GM23248 (cell line): ENCODE data around the gene ADCY5. TPM values are rescaled to one million over a fixed set of nuclear protein-coding genes. Genes with fewer than 3 reads are reported as not detected.

Experiments used
- DNase-seq: peaks from one replicate; pipeline ENCODE4 v3.0.0-alpha.2; 2015
- H2AFZ ChIP-seq: fragments of 200-600 bp; sonication (generic); 2 replicates; pipeline ENCODE4 v1.6.1; 2016; ENCODE audit warnings: antibody characterized with exemption
- H3F3A ChIP-seq: fragments of 200-600 bp; sonication (generic); 2 replicates; pipeline ENCODE4 v1.6.1; 2016; ENCODE audit warnings: mild to moderate bottlenecking, antibody characterized with exemption, mixed run types; ENCODE audit not compliant: insufficient read depth
- H3K27ac ChIP-seq: fragments of 200-600 bp; sonication (generic); 2 replicates; pipeline ENCODE4 v1.5.1; 2016; ENCODE audit warnings: mild to moderate bottlenecking
- H3K27me3 ChIP-seq: fragments of 200-600 bp; sonication (generic); replicated peaks from 2 replicates; pipeline ENCODE4 v1.6.1; 2016; ENCODE audit warnings: mild to moderate bottlenecking; ENCODE audit not compliant: insufficient read depth
- H3K36me3 ChIP-seq: fragments of 200-600 bp; sonication (generic); 2 replicates; pipeline ENCODE4 v1.6.1; 2016; ENCODE audit warnings: low read depth, mild to moderate bottlenecking
- H3K4me1 ChIP-seq: fragments of 200-600 bp; sonication (generic); 2 replicates; pipeline ENCODE4 v1.6.1; 2016; ENCODE audit warnings: mild to moderate bottlenecking; ENCODE audit not compliant: insufficient read depth
- H3K4me2 ChIP-seq: fragments of 200-600 bp; sonication (generic); one replicate; pipeline ENCODE4 v1.6.1; 2016; ENCODE audit warnings: mild to moderate bottlenecking; ENCODE audit not compliant: unreplicated experiment
- H3K4me3 ChIP-seq: fragments of 200-600 bp; sonication (generic); 2 replicates; pipeline ENCODE4 v1.5.1; 2016; ENCODE audit warnings: mild to moderate bottlenecking
- H3K79me2 ChIP-seq: fragments of 200-600 bp; sonication (generic); 2 replicates; pipeline ENCODE4 v1.6.1; 2016; ENCODE audit warnings: mild to moderate bottlenecking; ENCODE audit not compliant: insufficient read depth
- H3K9ac ChIP-seq: fragments of 200-600 bp; sonication (generic); 2 replicates; pipeline ENCODE4 v1.6.1; 2016; ENCODE audit warnings: mild to moderate bottlenecking
- H3K9me2 ChIP-seq: fragments of 200-600 bp; sonication (generic); 2 replicates; pipeline ENCODE4 v1.6.1; 2016; ENCODE audit warnings: mixed run types, mild to moderate bottlenecking, moderate library complexity; ENCODE audit not compliant: insufficient read depth
- H3K9me3 ChIP-seq: fragments of 200-600 bp; sonication (generic); one replicate; pipeline ENCODE4 v1.6.1; 2017; ENCODE audit warnings: low read depth
- H4K20me1 ChIP-seq: fragments of 200-600 bp; sonication (generic); 2 replicates; pipeline ENCODE4 v1.6.0; 2016; ENCODE audit not compliant: insufficient read depth
- EZH2 ChIP-seq: fragments of 200-600 bp; sonication (generic); IDR thresholded peaks from 2 replicates; pipeline ENCODE4 v1.6.1; 2018; ENCODE audit warnings: antibody characterized with exemption, mild to moderate bottlenecking; ENCODE audit not compliant: insufficient read depth, poor library complexity, severe bottlenecking
- EZH2phosphoT487 ChIP-seq: fragments of 200-600 bp; sonication (generic); IDR thresholded peaks from 2 replicates; pipeline ENCODE4 v1.6.1; 2018; ENCODE audit warnings: antibody characterized with exemption, moderate library complexity, mild to moderate bottlenecking, low read depth; ENCODE audit not compliant: insufficient read depth
- WGBS, 2 experiments: methylation state at CpG; one replicate each; pipeline ENCODE4 v1.1.6; 2015 to 2017; ENCODE audit warnings: low lambda C conversion rate in 2 of 2, low coverage in 1 of 2; ENCODE audit errors: missing lambda C conversion rate in 2 of 2; 5-methylcytosine and 5-hydroxymethylcytosine counted together
- in situ Hi-C: fragments of 300-500 bp; cut with MboI; formaldehyde crosslinking; loops from 2 replicates; pipeline ENCODE4 v1.15.0; 2020
- polyA plus RNA-seq: library from polyadenylated mRNA; unstranded; fragments of >200 nt; fragmentation: Nextera tagmentation; extraction: Ambion mirVana; gene quantifications from 2 replicates; pipeline ENCODE4 v1.2.1, GENCODE V29; 2016
- total RNA-seq: library from RNA; depleted of rRNA; stranded (reverse); fragments of >200 nt; shearing (Covaris generic); gene quantifications from 2 replicates; pipeline ENCODE4 v1.2.3, GENCODE V29; 2014

The ADCY5 gene
- total and polyA plus RNA-seq, 2 experiments from 2014 or later, result 0.09 to 1.2 TPM

GRCh38 chr3:123290107-123290930 lies 158.6 kb downstream of the ADCY5 start:
- Histone ChIP-seq H3K4me2 (no peak overlapping the region), H3K27ac (no peak overlapping the region), H3K9me2 (no peaks in the 10 kb centered on the region), H3K4me1 (no peaks in the 10 kb centered on the region), H3K79me2 (no peaks in the 10 kb centered on the region), H3K9ac (no peak overlapping the region), H4K20me1 (no peaks in the 10 kb centered on the region), H3K9me3 (no peaks in the 10 kb centered on the region), H3K27me3 (no peaks in the 10 kb centered on the region; the same call in 1 of the 2 replicates), H3K36me3 (no peaks in the 10 kb centered on the region), H3K4me3 (no peak overlapping the region), H3F3A (no peaks in the 10 kb centered on the region), H2AFZ (no peak overlapping the region)
- in situ Hi-C loops, result no loop called here
- no peak for DNase-seq
- TF ChIP-seq EZH2 (no peak), EZH2phosphoT487 (no peak)
- 69 to 71% methylated on average over 13 of the region's 13 CpGs for WGBS, 2 experiments

- Histone ChIP-seq H3K4me1 (no peaks in the 10 kb centered on the region), H2AFZ (no peak overlapping the region), H3K79me2 (no peaks in the 10 kb centered on the region), H3K9me3 (no peaks in the 10 kb centered on the region), H3K27ac (no peak overlapping the region), H3K9ac (no peak overlapping the region), H3F3A (no peaks in the 10 kb centered on the region), H3K4me3 (no peak overlapping the region), H4K20me1 (no peaks in the 10 kb centered on the region), H3K9me2 (no peaks in the 10 kb centered on the region), H3K27me3 (no peaks in the 10 kb centered on the region; the same call in 1 of the 2 replicates), H3K4me2 (no peak overlapping the region), H3K36me3 (no peaks in the 10 kb centered on the region)
- TF ChIP-seq EZH2phosphoT487, result no peak
- no peak for TF ChIP-seq EZH2
- no peak for DNase-seq
- in situ Hi-C loops, result no loop called here
- 71 to 73% methylated on average over 20 of the region's 20 CpGs for WGBS, 2 experiments
Observed at GRCh38 chr3:123289391-123290106, 159.3 kb downstream of the ADCY5 start.

DNA sequence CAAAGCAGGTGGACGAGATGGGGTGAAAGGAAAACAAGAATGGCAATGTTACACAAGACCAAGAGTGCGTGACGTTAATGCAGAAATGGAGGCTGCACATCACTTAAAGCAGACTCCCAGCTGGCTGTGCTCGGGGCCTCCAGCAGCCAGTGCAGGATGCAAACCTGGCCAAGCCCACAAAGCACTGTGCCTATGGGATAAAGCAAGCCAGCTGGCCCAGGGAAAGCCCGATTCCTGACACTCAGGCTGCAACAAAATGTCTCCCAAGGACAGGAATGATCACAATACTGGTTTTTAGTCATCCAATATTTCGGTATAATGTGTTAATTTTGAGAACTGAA lies 161.0 kb downstream of the ADCY5 start:
- no peaks in the 10 kb centered on the region for H3K27me3 ChIP-seq
- H3K4me3 ChIP-seq, result no peak overlapping the region
- H3F3A ChIP-seq, result no peaks in the 10 kb centered on the region
- no peak overlapping the region for H3K4me2 ChIP-seq
- H4K20me1 ChIP-seq, result no peaks in the 10 kb centered on the region
- no peak for DNase-seq
- 46 to 58% methylated on average over 6 of the region's 6 CpGs for WGBS, 2 experiments
- H3K9me3 ChIP-seq, result no peaks in the 10 kb centered on the region
- no peaks in the 10 kb centered on the region for H3K36me3 ChIP-seq
- H3K27ac ChIP-seq, result no peak overlapping the region
- H3K9me2 ChIP-seq, result no peaks in the 10 kb centered on the region
- H3K4me1 ChIP-seq, result no peaks in the 10 kb centered on the region
- no peaks in the 10 kb centered on the region for H3K79me2 ChIP-seq
- H2AFZ ChIP-seq, result no peak overlapping the region
- no peak overlapping the region for H3K9ac ChIP-seq
- in situ Hi-C loops, result no loop called here
- TF ChIP-seq EZH2, result no peak
- TF ChIP-seq EZH2phosphoT487, result no peak

GRCh38 chr3:123287051-123287961 lies 161.6 kb downstream of the ADCY5 start:
- no peak for DNase-seq
- H3K79me2 ChIP-seq, result no peaks in the 10 kb centered on the region
- H3K9ac ChIP-seq, result no peak overlapping the region
- H3K4me1 ChIP-seq, result no peaks in the 10 kb centered on the region
- H3K9me2 ChIP-seq, result no peaks in the 10 kb centered on the region
- H3K36me3 ChIP-seq, result no peaks in the 10 kb centered on the region
- no peaks in the 10 kb centered on the region for H4K20me1 ChIP-seq
- TF ChIP-seq EZH2 (no peak), EZH2phosphoT487 (no peak)
- no peak overlapping the region for H2AFZ ChIP-seq
- H3K9me3 ChIP-seq, result no peaks in the 10 kb centered on the region
- no peak overlapping the region for H3K4me3 ChIP-seq
- no peaks in the 10 kb centered on the region for H3F3A ChIP-seq
- H3K4me2 ChIP-seq, result no peak overlapping the region
- in situ Hi-C loops, result no loop called here
- WGBS, 2 experiments, result 65 to 68% methylated on average over 14 of the region's 14 CpGs
- H3K27ac ChIP-seq, result no peak overlapping the region
- H3K27me3 ChIP-seq, result no peaks in the 10 kb centered on the region
